ENCODE measurements around the gene DLG2.

DLG2 gene

DNA sequence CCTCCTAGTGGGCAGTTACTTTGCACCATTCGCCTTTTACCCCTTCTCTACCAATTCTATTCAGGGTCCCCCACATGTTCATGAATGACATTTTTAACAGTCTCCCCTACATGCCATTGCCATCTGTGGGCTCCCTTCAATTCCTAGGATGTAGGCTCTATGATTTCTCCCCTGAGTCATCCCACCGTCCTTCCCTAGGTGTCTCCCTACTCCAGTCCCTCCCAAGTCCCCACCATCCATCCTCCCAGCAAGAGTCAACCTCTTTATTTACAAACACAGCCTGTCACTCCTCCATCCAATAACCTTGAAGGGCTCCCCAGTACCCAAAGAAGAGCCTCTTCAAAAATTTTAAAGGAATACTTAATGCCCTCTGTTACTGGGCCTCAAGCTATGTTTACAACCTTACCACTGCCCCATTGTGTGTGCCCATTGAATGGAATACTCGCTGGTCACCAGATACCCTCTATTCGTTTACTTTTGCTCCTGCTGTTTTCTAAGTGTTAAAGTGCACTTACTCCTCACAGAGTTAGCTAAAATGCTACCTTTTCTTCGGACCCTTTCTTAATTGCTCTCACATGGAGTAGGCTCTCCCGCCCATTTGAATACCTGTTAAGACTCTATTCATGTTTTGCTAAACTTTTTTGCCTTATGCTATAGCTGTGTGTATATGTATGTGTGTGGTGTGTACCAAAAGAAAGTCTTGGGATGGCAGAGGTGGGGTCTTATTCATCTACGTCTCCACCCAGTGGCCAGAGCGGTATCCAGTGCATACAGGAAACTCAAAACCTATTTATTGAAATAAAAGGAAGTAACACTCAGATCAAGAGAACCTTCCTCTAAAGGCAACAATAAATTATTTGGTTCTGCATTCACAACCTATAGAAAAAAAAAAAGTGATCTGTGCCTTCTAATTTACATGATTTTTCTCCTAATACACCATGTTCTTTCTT lies 2105.2 kb downstream of the DLG2 start:
- Histone ChIP-seq H2BK5ac (ENCODE audit: low read depth, low read length, poor library complexity, severe bottlenecking) (no peak overlapping the region), H2AFZ (ENCODE audit: low read depth, low read length) (no peak overlapping the region), H4K91ac (ENCODE audit: low read length) (no peak overlapping the region), H2BK15ac (ENCODE audit: low read depth, poor library complexity, severe bottlenecking) (no peak overlapping the region), H3K9ac (ENCODE audit: low read length) (no peak overlapping the region), H3K14ac (ENCODE audit: low read length in 2 of 2) (no peak overlapping the region), H3K27ac (ENCODE audit: low read length, poor library complexity, severe bottlenecking) (no peak overlapping the region), H2BK12ac (ENCODE audit: low read length in 2 of 2) (no peak overlapping the region), H3K4me1 (ENCODE audit: control insufficient read depth, insufficient read depth, low read depth, low read length) (no peaks in the 10 kb centered on the region), H3K4me2 (ENCODE audit: low read length, poor library complexity, severe bottlenecking) (no peak overlapping the region), H3K4ac (ENCODE audit: low read depth in 1 of 2, low read length in 2 of 2) (no peak overlapping the region), H3K4me3 (ENCODE audit: insufficient read depth in 1 of 2, low read depth in 1 of 2, low read length in 2 of 2) (no peak overlapping the region), H3K18ac (ENCODE audit: low read depth in 1 of 2, low read length in 2 of 2) (no peak overlapping the region), H3K27me3 (ENCODE audit: control insufficient read depth in 1 of 2, insufficient read depth in 1 of 2, low read length in 2 of 2) (no peaks in the 10 kb centered on the region), H4K8ac (ENCODE audit: low read length) (no peak overlapping the region), H3K9me3 (ENCODE audit: control insufficient read depth, low read length) (no peaks in the 10 kb centered on the region), H2AK5ac (ENCODE audit: low read length, severe bottlenecking) (no peak overlapping the region), H3K36me3 (ENCODE audit: control insufficient read depth in 1 of 2, insufficient read depth in 2 of 2, low read depth in 1 of 2, low read length in 2 of 2) (no peaks in the 10 kb centered on the region), H3K79me1 (replicated peaks; ENCODE audit: low read length, poor library complexity, severe bottlenecking) (no peaks in the 10 kb centered on the region), H2BK120ac (ENCODE audit: low read depth, low read length) (no peak overlapping the region), H3K23ac (ENCODE audit: low read length in 2 of 2) (no peak overlapping the region)
- peak; percentile 43 for DNase-seq
- 62% methylated on average over 6 of the region's 8 CpGs for WGBS

DNA sequence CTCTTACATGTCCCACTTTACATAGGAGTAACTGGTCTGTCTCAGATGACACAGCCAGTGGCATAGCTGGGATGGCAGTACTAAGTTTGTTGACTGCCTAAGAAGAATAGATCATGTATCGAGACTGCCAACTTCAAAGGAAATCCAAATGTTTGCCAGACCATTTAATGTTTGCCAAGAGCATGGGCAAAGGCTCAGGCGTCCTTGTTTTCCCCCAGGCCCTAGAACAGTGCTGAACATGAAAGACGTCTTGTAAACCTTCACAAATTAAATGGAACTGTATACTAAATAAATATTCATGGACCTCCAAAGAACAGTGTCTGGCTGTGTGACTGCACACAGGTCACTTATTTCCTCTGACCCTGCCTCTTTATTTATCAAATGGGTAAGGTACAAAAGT lies 2106.3 kb downstream of the DLG2 start:
- Histone ChIP-seq H2AK5ac (ENCODE audit: low read length, severe bottlenecking) (no peak overlapping the region), H3K9me3 (ENCODE audit: control insufficient read depth, low read length) (no peaks in the 10 kb centered on the region), H3K9ac (ENCODE audit: low read length) (no peak overlapping the region), H3K27ac (ENCODE audit: low read length, poor library complexity, severe bottlenecking) (no peak overlapping the region), H3K4ac (ENCODE audit: low read depth in 1 of 2, low read length in 2 of 2) (no peak overlapping the region), H4K8ac (ENCODE audit: low read length) (no peak overlapping the region), H2AFZ (ENCODE audit: low read depth, low read length) (no peak overlapping the region), H2BK5ac (ENCODE audit: low read depth, low read length, poor library complexity, severe bottlenecking) (no peak overlapping the region), H3K27me3 (ENCODE audit: control insufficient read depth in 1 of 2, insufficient read depth in 1 of 2, low read length in 2 of 2) (no peaks in the 10 kb centered on the region), H3K23ac (ENCODE audit: low read length in 2 of 2) (no peak overlapping the region), H4K91ac (ENCODE audit: low read length) (no peak overlapping the region), H2BK12ac (ENCODE audit: low read length in 2 of 2) (no peak overlapping the region), H3K36me3 (ENCODE audit: control insufficient read depth in 1 of 2, insufficient read depth in 2 of 2, low read depth in 1 of 2, low read length in 2 of 2) (no peaks in the 10 kb centered on the region), H3K79me1 (replicated peaks; ENCODE audit: low read length, poor library complexity, severe bottlenecking) (no peaks in the 10 kb centered on the region), H3K4me1 (ENCODE audit: control insufficient read depth, insufficient read depth, low read depth, low read length) (no peaks in the 10 kb centered on the region), H3K18ac (ENCODE audit: low read depth in 1 of 2, low read length in 2 of 2) (no peak overlapping the region), H2BK15ac (ENCODE audit: low read depth, poor library complexity, severe bottlenecking) (no peak overlapping the region), H2BK120ac (ENCODE audit: low read depth, low read length) (no peak overlapping the region), H3K4me3 (ENCODE audit: insufficient read depth in 1 of 2, low read depth in 1 of 2, low read length in 2 of 2) (no peak overlapping the region), H3K14ac (ENCODE audit: low read length in 2 of 2) (no peak overlapping the region), H3K4me2 (ENCODE audit: low read length, poor library complexity, severe bottlenecking) (no peak overlapping the region)
- WGBS = 84% methylated on average over 2 of the region's 3 CpGs
- no peak for DNase-seq

GRCh38 chr11:83511646-83512045 lies 2115.5 kb downstream of the DLG2 start:
- WGBS = 74% methylated on average over 2 of the region's 2 CpGs
- Histone ChIP-seq H3K18ac (ENCODE audit: low read depth in 1 of 2, low read length in 2 of 2) (no peak overlapping the region), H2BK15ac (ENCODE audit: low read depth, poor library complexity, severe bottlenecking) (no peak overlapping the region)

GRCh38 chr11:83510530-83511460 lies 2116.3 kb downstream of the DLG2 start:
- Histone ChIP-seq H2BK5ac (ENCODE audit: low read depth, low read length, poor library complexity, severe bottlenecking) (no peak overlapping the region), H3K27me3 (ENCODE audit: control insufficient read depth in 1 of 2, insufficient read depth in 1 of 2, low read length in 2 of 2) (no peaks in the 10 kb centered on the region), H3K14ac (ENCODE audit: low read length in 2 of 2) (no peak overlapping the region), H3K23ac (ENCODE audit: low read length in 2 of 2) (no peak overlapping the region), H2BK15ac (ENCODE audit: low read depth, poor library complexity, severe bottlenecking) (no peak overlapping the region), H2AFZ (ENCODE audit: low read depth, low read length) (no peak overlapping the region), H4K8ac (ENCODE audit: low read length) (no peak overlapping the region), H3K4me3 (ENCODE audit: insufficient read depth in 1 of 2, low read depth in 1 of 2, low read length in 2 of 2) (no peak overlapping the region), H3K4me2 (ENCODE audit: low read length, poor library complexity, severe bottlenecking) (no peak overlapping the region), H2AK5ac (ENCODE audit: low read length, severe bottlenecking) (no peak overlapping the region), H3K9ac (ENCODE audit: low read length) (no peak overlapping the region), H3K36me3 (ENCODE audit: control insufficient read depth in 1 of 2, insufficient read depth in 2 of 2, low read depth in 1 of 2, low read length in 2 of 2) (no peaks in the 10 kb centered on the region), H3K4ac (ENCODE audit: low read depth in 1 of 2, low read length in 2 of 2) (no peak overlapping the region), H2BK120ac (ENCODE audit: low read depth, low read length) (no peak overlapping the region), H3K27ac (ENCODE audit: low read length, poor library complexity, severe bottlenecking) (no peak overlapping the region), H3K79me1 (replicated peaks; ENCODE audit: low read length, poor library complexity, severe bottlenecking) (no peaks in the 10 kb centered on the region), H4K91ac (ENCODE audit: low read length) (no peak overlapping the region), H3K4me1 (ENCODE audit: control insufficient read depth, insufficient read depth, low read depth, low read length) (no peaks in the 10 kb centered on the region), H3K9me3 (ENCODE audit: control insufficient read depth, low read length) (no peaks in the 10 kb centered on the region), H3K18ac (ENCODE audit: low read depth in 1 of 2, low read length in 2 of 2) (no peak overlapping the region), H2BK12ac (ENCODE audit: low read length in 2 of 2) (no peak overlapping the region)
- 74% methylated on average over 10 of the region's 11 CpGs for WGBS
- DNase-seq = peak; percentile 60

More at GRCh38 chr11:83511646-83512045, 2115.5 kb downstream of the DLG2 start:
- Histone ChIP-seq H3K4ac (ENCODE audit: low read depth in 1 of 2, low read length in 2 of 2) (no peak overlapping the region), H3K27ac (ENCODE audit: low read length, poor library complexity, severe bottlenecking) (no peak overlapping the region), H4K91ac (ENCODE audit: low read length) (no peak overlapping the region), H2BK120ac (ENCODE audit: low read depth, low read length) (no peak overlapping the region), H3K4me3 (ENCODE audit: insufficient read depth in 1 of 2, low read depth in 1 of 2, low read length in 2 of 2) (no peak overlapping the region), H3K4me1 (ENCODE audit: control insufficient read depth, insufficient read depth, low read depth, low read length) (no peaks in the 10 kb centered on the region), H2BK5ac (ENCODE audit: low read depth, low read length, poor library complexity, severe bottlenecking) (no peak overlapping the region), H3K4me2 (ENCODE audit: low read length, poor library complexity, severe bottlenecking) (no peak overlapping the region), H4K8ac (ENCODE audit: low read length) (no peak overlapping the region), H3K9ac (ENCODE audit: low read length) (no peak overlapping the region), H2AK5ac (ENCODE audit: low read length, severe bottlenecking) (no peak overlapping the region), H3K9me3 (ENCODE audit: control insufficient read depth, low read length) (no peaks in the 10 kb centered on the region), H2BK12ac (ENCODE audit: low read length in 2 of 2) (no peak overlapping the region), H3K27me3 (ENCODE audit: control insufficient read depth in 1 of 2, insufficient read depth in 1 of 2, low read length in 2 of 2) (no peaks in the 10 kb centered on the region), H3K79me1 (replicated peaks; ENCODE audit: low read length, poor library complexity, severe bottlenecking) (no peaks in the 10 kb centered on the region), H3K23ac (ENCODE audit: low read length in 2 of 2) (no peak overlapping the region), H3K14ac (ENCODE audit: low read length in 2 of 2) (no peak overlapping the region), H3K36me3 (ENCODE audit: control insufficient read depth in 1 of 2, insufficient read depth in 2 of 2, low read depth in 1 of 2, low read length in 2 of 2) (no peaks in the 10 kb centered on the region), H2AFZ (ENCODE audit: low read depth, low read length) (no peak overlapping the region)
- DNase-seq = no peak

Measured in mesenchymal stem cell (in vitro differentiated cells and primary cell).